GM20431 (cell line): ENCODE measurements around the gene ANKIB1.
"Not testable (repeated sequence)": the region's sequence is repeated elsewhere in the genome, so short reads cannot be mapped to it uniquely, and the experiment has no call there.

Source experiments
- in situ Hi-C: fragments of 300-500 bp; cut with MseI, MboI; formaldehyde crosslinking; loops from one replicate; pipeline ENCODE4 v1.15.0; 2020; ENCODE audit warnings: low sequenced_read_pairs; ENCODE audit not compliant: unreplicated experiment

Gene ANKIB1

GRCh38 chr7:92245487-92246359 lies at the start of gene ANKIB1, which contains the start of gene KRIT1:
Gene ANKIB1 (plus strand): TSS chr7:92245974. CDS start chr7:92294979, 49,005 bp downstream.
Gene KRIT1 (minus strand): TSS chr7:92245914. CDS start chr7:92242135, 3,779 bp downstream.
- in situ Hi-C loops, result no loop called here

- in situ Hi-C loops, result no loop called here
Measured at GRCh38 chr7:92200791-92201190, 45.0 kb upstream of the ANKIB1 start.

- in situ Hi-C loops, result no loop called here
Measured at GRCh38 chr7:92205987-92206386, 39.8 kb upstream of the ANKIB1 start.

- in situ Hi-C loops, result no loop called here
Measured at GRCh38 chr7:92206672-92207071, 39.1 kb upstream of the ANKIB1 start.

GRCh38 chr7:92221766-92222165 lies 24.0 kb upstream of the ANKIB1 start:
- in situ Hi-C loops, result no loop called here

GRCh38 chr7:92226981-92227380 lies 18.8 kb upstream of the ANKIB1 start:
- in situ Hi-C loops, result no loop called here

GRCh38 chr7:92228100-92228499 lies 17.7 kb upstream of the ANKIB1 start:
- in situ Hi-C loops, result no loop called here

GRCh38 chr7:92228742-92229141 lies 17.0 kb upstream of the ANKIB1 start:
- in situ Hi-C loops, result no loop called here

- in situ Hi-C loops, result no loop called here
Measured at GRCh38 chr7:92230547-92230946, 15.2 kb upstream of the ANKIB1 start.

GRCh38 chr7:92242972-92243371 lies 2.8 kb upstream of the ANKIB1 start:
- in situ Hi-C loops, result no loop called here

GRCh38 chr7:92244808-92245486 lies 827 bp upstream of the ANKIB1 start:
- in situ Hi-C loops, result no loop called here

GRCh38 chr7:92246360-92247101 lies 757 bp downstream of the ANKIB1 start:
- in situ Hi-C loops, result no loop called here

- in situ Hi-C loops, result no loop called here
Measured at GRCh38 chr7:92250603-92251002, 4.8 kb downstream of the ANKIB1 start.

- in situ Hi-C loops, result no loop called here
Measured at GRCh38 chr7:92251181-92251580, 5.4 kb downstream of the ANKIB1 start.

GRCh38 chr7:92253251-92253650 lies 7.5 kb downstream of the ANKIB1 start:
- in situ Hi-C loops, result no loop called here

- in situ Hi-C loops, result not testable (repeated sequence)
Measured at GRCh38 chr7:92254800-92255199, 9.0 kb downstream of the ANKIB1 start.

- in situ Hi-C loops, result no loop called here
Measured at GRCh38 chr7:92255308-92255707, 9.5 kb downstream of the ANKIB1 start.

GRCh38 chr7:92259062-92259461 lies 13.3 kb downstream of the ANKIB1 start:
- in situ Hi-C loops, result no loop called here

- in situ Hi-C loops, result no loop called here
Measured at GRCh38 chr7:92259610-92260247, 14.0 kb downstream of the ANKIB1 start.

GRCh38 chr7:92260248-92260781 lies 14.5 kb downstream of the ANKIB1 start:
- in situ Hi-C loops, result no loop called here
